ENCODE measurements around the gene MX2.

MX2 gene

GRCh38 chr21:41362605-41363369 is 960 bp downstream of the MX2 start:
- DNase-seq = no peak
- in situ Hi-C loops (cut with MboI; ENCODE audit: low pct_unique_long_range_greater_than_20kb, low sequenced_read_pairs) = no loop called here

DNA sequence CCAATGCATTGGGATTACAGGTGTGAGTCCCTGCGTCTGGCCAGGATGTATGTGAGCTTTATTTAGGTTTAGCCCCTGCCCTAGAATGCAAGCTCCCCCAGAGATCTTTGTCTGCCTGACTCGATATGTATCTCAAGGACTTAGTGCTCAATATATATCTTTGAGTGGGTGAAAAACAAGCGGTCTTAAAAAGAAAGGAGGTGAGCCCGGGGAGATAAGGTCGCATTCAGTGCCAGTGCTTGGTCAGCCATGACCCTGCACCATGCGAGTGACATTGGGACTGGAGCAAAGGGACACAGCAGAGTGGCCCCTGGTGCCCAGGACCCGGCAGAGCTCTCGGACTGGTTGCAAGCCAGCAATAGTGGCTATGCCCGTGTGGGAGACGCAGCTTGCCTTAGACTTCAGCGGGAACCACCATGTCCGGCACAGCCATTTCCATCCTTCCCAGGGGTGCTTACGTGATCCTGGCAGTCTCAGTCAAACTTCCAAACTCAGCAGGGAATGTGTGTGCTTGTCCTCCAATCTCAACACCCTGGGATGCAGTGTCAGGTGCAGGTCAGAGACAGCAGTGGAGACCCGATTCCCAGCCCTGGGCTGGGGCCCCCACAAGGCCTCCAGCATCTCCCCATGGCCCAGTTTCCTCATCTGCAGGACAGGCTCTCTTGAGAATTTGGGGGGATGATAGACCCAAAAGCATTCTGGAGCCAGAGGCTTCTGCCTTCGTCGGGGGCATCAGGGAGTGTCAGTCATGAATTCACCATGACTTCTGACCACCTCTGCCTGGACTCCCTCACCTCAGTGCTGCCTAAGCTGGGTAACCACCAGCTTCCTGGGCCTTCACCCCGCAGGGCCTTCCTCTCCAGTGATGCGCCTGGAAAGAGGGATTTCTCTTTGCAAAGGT is 1.8 kb downstream of the MX2 start:
- DNase-seq = no peak
- in situ Hi-C loops (cut with MboI; ENCODE audit: low pct_unique_long_range_greater_than_20kb, low sequenced_read_pairs) = no loop called here

- in situ Hi-C loops (cut with MboI; ENCODE audit: low pct_unique_long_range_greater_than_20kb, low sequenced_read_pairs) = no loop called here
These were observed 2.5 kb downstream of the MX2 start for GRCh38 chr21:41364308-41364707.

DNA sequence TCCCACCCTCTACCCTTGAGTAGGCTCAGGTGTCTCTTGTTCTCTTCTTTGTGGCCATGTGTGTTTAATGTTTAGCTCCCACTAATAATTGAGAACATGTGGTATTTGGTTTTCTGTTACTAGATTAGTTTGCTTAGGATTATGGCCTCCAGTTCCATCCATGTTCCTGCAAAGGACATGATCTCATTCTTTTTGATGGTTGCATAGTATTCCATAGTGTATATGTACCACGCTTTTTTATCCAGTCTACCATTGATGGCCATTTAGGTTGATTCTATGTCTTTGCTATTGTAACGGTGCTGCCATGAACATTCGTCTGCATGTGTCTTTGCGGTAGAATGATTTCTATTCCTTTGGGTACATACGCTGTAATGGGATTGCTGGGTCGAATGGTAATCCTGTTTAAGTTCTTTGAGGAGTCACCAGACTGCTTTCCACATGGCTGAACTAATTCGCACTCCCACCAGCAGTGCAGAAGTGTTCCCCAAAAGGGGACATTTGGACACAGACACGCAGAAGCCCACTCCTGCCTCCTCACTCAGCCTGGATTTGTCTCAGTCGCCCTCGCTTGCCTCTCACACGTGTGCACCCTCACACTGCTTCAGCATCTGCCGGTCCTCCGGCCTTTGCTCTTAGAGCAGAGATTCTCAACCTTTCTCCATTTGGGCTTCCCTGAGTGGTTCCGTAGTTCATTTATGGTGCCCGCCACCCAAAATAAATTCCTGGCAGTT is 3.7 kb downstream of the MX2 start:
- DNase-seq = no peak
- in situ Hi-C loops (cut with MboI; ENCODE audit: low pct_unique_long_range_greater_than_20kb, low sequenced_read_pairs) = no loop called here

More at GRCh38 chr21:41364308-41364707, 2.5 kb downstream of the MX2 start:
- no peak for DNase-seq

- peak; percentile 59 for DNase-seq
- in situ Hi-C loops (cut with MboI; ENCODE audit: low pct_unique_long_range_greater_than_20kb, low sequenced_read_pairs) = no loop called here
These were observed 4.8 kb downstream of the MX2 start for GRCh38 chr21:41366522-41367151.

DNA sequence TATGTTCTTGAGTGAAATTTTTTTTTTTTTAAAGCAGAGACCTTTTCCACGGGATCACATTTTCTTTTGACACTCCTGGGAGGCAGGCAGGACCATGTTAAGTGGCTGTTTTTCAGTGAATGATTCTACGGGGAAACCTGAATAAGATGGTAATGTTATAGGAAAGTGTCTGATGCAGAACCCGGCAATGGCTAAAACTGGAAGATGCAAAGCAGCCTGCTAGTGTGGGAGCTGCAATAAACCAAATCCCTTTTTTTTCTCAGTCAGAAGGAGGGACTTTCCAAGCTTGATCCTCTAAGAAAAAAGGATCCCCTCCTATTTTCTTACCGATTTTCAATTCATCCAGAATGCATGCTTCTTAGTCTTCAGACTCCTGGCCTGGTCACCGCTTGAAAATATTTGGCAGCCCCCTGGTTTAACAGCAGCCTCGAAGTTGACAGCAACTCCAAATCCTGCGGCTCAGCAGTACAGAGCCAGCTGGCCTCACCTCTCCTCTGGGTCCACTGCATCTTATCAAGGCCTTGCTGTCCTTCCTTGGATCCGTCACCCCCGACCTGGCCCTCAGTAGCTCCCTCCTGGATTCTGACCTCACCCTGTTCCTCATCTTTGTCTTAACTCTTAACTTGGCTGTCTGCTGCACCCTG is 5.6 kb downstream of the MX2 start:
- no peak for DNase-seq
- in situ Hi-C loops (cut with MboI; ENCODE audit: low pct_unique_long_range_greater_than_20kb, low sequenced_read_pairs) = no loop called here

DNA sequence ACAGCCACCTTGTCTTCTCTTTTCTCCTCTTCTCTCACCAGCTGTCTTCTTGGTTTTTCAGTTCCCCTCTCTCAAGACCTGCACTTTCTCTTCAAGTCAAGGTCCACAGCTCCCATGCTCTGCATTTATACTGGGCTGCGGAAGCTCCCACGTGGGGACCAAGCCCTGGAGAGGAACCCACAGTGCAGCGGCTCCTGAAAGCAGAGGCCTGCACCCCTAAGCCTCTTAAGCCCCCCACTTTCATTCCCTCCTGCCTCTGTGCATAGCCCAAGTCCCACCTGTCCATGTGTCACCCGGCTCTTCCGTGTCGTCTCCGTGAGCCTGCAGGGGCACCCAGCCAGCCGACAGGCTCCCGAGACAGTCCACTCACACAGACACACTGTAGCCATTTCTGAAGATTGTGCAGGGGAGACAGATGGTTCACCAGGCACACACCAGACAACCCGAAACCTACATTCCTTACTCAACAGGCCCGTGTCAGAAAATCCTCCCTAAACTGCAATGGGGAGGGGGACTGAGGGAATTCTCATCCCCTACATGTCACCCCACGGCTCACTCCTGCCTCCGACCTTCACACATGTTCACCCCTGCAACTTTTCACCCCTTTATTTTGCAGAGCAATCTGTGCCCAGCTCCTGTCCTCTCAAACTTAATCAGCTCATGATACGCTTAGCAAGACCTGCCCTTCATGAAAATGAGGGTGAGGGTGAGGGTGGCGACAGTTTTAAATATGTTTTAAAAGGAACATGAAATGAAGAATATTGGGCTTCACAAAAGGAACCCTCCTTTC is 6.3 kb downstream of the MX2 start:
- no peak for DNase-seq
- in situ Hi-C loops (cut with MboI; ENCODE audit: low pct_unique_long_range_greater_than_20kb, low sequenced_read_pairs) = no loop called here

DNA sequence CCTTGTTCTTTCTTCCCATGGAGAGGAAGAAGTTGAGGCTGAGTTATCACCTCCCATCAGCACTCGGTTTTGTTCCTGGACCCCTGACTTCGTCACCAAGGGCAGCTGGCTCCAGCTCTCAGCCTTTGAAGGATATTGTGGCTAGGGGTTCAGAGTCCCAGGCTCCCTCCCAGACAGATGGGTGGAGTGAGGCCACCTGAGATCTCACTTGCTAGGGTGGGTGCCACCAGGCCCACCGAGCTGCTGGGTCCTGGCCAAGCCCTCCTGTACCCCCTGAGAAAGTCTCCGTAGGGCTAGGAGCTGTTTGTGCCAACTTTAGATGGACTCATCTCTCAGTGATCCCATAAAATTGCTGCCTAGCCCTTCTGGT is 6.9 kb downstream of the MX2 start:
- in situ Hi-C loops (cut with MboI; ENCODE audit: low pct_unique_long_range_greater_than_20kb, low sequenced_read_pairs) = no loop called here
- DNase-seq = no peak

DNA sequence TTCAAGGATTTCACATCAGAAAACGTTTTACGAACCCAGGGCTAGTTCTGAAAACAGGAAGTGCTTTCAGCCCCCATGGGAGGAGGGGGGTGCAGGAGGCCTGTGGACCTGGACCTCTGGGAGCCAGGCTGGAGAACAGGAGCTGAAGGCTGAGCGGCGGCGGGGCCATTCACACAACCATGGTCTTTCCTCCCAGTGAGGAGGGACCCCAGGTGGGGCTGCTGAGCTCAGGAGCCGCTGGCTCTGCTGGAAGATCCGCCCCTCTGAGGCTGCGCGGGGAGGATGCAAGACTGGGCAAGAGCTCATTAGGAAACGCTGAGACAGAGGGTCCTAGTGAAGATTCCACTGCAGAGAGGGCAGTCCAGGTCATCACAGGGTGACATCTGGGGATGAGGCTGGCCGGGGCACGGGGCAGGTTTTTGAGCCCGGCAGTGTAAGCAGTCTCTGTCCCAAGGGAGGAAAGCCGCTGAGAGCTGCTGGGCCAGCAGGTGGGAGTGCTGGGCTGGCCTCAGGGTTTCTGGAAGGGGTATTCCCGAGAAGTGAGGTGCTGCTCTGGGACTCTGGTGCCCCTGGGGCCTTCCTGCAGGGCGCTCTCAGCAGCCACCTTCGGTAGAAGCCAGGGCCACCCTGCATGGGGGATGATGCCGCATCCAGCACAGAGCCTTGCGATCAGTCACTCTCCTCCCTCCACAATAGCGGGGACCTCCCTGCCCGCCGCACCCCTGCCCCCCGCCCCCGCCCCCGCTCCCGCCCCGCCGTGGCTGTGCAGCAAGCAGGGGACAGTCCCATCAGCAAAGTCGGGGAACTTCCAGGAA is 7.5 kb downstream of the MX2 start:
- in situ Hi-C loops (cut with MboI; ENCODE audit: low pct_unique_long_range_greater_than_20kb, low sequenced_read_pairs) = no loop called here
- DNase-seq = peak; percentile 10

DNA sequence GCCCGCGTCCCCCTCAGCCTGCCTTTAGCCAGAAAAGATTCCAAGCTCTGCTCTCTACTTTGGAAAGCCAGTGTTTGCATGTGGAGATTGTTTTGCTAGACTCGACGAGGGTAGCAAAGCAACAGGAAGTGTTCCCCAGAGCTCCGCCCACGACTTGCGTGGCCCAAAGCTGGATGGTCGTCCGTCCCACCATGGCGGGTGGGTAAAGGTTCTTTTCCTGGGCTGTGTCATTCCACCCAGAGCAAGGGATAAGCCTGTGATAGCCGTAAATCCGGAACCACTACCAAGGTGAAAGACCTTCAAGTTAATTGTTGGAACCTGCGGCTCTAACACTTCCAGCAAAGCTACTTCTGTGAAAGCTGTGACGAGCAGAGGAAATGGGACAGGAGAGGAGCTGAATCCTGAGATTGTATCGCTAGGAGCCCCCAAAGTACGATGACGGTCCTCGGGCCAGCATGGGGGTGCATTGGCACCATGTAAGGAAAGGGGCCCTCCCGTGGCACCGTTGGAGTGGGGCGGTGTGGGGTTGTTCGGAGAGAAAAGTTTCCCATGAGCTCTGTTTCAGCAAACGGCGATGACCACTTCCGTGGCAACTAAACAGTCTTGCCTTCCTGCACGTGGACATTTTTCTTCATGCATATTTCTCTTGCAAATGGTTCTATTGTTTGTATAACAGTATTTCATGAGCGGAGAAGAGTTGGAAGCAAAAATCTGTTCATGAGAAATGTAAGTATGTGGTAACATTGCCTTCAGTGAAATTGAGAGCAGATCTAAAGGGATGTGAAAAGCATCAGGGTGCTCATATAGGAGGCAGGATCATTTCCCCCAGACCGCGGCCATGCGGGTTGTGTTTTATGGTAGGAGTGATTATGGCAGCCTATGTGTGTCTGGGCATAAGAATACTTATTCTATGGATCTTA is 8.4 kb downstream of the MX2 start:
- in situ Hi-C loops (cut with MboI; ENCODE audit: low pct_unique_long_range_greater_than_20kb, low sequenced_read_pairs) = no loop called here
- DNase-seq = no peak

DNA sequence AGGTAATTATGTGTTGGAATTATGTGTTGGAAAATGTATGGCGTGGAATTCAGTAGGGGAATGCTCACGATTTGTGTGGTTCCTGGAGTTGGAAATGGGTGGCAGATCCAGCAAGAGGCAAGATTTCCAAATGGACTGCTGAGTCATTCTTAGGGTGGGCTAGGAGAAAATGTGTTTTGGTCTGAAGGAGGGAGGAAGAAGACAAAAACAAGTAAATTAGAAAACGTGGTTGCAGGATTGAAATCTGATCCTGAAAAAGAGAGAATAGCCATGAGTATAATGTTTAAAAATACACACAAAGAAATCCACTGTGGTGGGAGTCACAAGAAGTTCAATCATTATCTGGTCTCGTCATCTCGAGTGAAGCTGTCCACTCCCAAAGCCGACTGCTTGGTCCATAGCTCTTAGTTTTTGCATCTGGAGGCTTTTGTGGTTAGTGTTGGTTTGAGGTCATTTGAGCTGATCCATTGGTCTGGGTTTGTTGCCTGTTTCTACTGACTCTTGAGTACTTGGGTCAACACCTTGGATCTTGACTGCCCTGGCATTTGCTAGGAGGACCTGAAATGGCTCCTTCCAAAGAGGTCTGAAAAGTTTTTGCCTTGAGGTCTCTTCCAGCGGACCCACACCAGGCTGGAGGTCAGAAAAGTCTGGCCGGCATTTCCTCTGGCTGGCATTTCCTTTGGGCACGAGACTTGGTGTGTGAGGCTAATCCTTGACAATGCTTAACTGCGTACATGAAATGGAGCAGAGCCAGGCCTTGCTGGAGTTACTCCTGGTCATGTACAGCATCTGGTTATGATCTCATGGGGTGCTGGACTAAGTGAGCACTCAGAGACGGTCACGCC is 9.2 kb downstream of the MX2 start:
- DNase-seq = no peak
- in situ Hi-C loops (cut with MboI; ENCODE audit: low pct_unique_long_range_greater_than_20kb, low sequenced_read_pairs) = no loop called here

DNA sequence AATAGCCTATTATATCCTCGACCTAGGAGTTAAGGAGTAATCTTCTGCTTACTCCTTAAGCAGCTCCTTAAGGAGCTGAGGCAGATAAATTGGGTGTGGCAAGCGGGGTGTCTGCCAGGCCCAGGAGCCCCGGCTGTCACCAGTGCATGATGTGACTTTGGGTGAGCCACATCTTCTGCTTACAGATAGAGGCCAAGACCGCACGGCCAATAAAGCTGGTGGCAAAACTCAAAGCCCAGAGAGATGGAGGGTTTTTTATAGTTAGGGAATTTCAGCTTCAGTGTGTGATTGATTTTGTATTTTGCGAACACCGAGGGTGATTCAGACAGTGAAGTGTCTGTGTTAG is 9.8 kb downstream of the MX2 start:
- in situ Hi-C loops (cut with MboI; ENCODE audit: low pct_unique_long_range_greater_than_20kb, low sequenced_read_pairs) = no loop called here
- DNase-seq = no peak

DNA sequence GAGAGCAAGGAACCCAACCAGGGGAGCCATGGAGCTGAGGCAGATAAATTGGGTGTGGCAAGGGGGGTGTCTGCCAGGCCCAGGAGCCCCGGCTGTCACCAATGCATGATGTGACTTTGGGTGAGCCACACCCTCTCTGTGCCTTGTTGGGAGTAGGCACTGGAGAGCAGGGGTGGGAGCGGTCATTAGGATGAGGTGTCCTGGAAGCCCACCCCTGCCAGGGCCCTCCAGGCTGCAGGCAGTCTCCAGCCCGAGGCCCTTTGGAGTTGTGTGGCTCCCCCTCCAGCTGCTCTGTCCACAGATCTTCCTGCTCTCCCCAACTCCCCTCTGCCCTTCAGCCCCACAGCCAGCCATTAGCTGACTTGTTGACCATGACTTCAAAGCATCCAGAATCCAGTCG is 11.4 kb downstream of the MX2 start:
- in situ Hi-C loops (cut with MboI; ENCODE audit: low pct_unique_long_range_greater_than_20kb, low sequenced_read_pairs) = no loop called here

GRCh38 chr21:41373763-41374162 is 11.9 kb downstream of the MX2 start:
- DNase-seq = no peak
- in situ Hi-C loops (cut with MboI; ENCODE audit: low pct_unique_long_range_greater_than_20kb, low sequenced_read_pairs) = no loop called here

More for the DNA sequence above, 11.4 kb downstream of the MX2 start:
- DNase-seq = no peak

- in situ Hi-C loops (cut with MboI; ENCODE audit: low pct_unique_long_range_greater_than_20kb, low sequenced_read_pairs) = no loop called here
- no peak for DNase-seq
These were observed 12.4 kb downstream of the MX2 start for GRCh38 chr21:41374177-41374712.
